Testis (tissue), 3 donors: ENCODE measurements around the gene CMTR1. TPM values are rescaled to one million over a fixed set of nuclear protein-coding genes. Genes with fewer than 3 reads are reported as not detected.
A peak's percentile ranks its signal among the peaks of the same experiment; 100 is the strongest.

ENCODE experiments used
- DNase-seq: peaks from one replicate; pipeline ENCODE4 v3.0.0-alpha.2; 2019
- H3K27ac ChIP-seq, 2 donors: fragments of 200-600 bp; sonication (generic); one replicate each; pipeline ENCODE4 v1.5.1; 2019
- H3K27me3 ChIP-seq: fragments of 200-600 bp; sonication (generic); one replicate; pipeline ENCODE4 v1.5.1; 2019
- H3K36me3 ChIP-seq: fragments of 200-600 bp; sonication (generic); one replicate; pipeline ENCODE4 v1.5.1; 2017; ENCODE audit warnings: low read depth; ENCODE audit errors: missing control alignments
- H3K4me1 ChIP-seq: fragments of 200-600 bp; sonication (generic); one replicate; pipeline ENCODE4 v1.5.1; 2019
- H3K4me3 ChIP-seq, 2 donors: fragments of 200-600 bp; sonication (generic); one replicate each; pipeline ENCODE4 v1.5.1; 2017 to 2019
- H3K9me3 ChIP-seq: fragments of 200-600 bp; sonication (generic); one replicate; pipeline ENCODE4 v1.5.1; 2017
- CTCF ChIP-seq, 3 experiments: fragments of 450-650 bp in 2 of 3; fragments of 200-600 bp in 1 of 3; sonication (generic) in 1 of 3; IDR thresholded peaks; one replicate each; pipeline ENCODE4 v1.5.1; 2016 to 2019; ENCODE audit warnings: antibody characterized with exemption in 3 of 3, mild to moderate bottlenecking in 2 of 3, moderate library complexity in 1 of 3
- POLR2A ChIP-seq: fragments of 450-650 bp; IDR thresholded peaks from one replicate; pipeline ENCODE4 v1.6.1; 2017; ENCODE audit warnings: antibody characterized with exemption, mild to moderate bottlenecking, moderate library complexity
- WGBS, 2 donors: methylation state at CpG; one replicate each; pipeline ENCODE4 v1.1.5; 2018; 5-methylcytosine and 5-hydroxymethylcytosine counted together
- intact Hi-C: fragments of 100-400 bp; cut with DNase I; formaldehyde crosslinking; loops from one replicate; pipeline ENCODE4 v1.15.1; 2023; ENCODE audit warnings: low total_unique reads
- polyA plus RNA-seq: library from polyadenylated mRNA; stranded (reverse); fragments of 350-450 nt; fragmentation: Illumina TruSeq; extraction: RNeasy Lipid Tissue Mini Kit (QIAGEN cat#74804); gene quantifications from one replicate; pipeline ENCODE4 v1.2.3, GENCODE V29; 2014; ENCODE audit warnings: low read depth, low replicate concordance; ENCODE audit not compliant: insufficient read depth
- total RNA-seq, 2 donors: library from RNA; depleted of rRNA; stranded (reverse); fragments of >200 nt; gene quantifications; one replicate each; pipeline ENCODE4 v1.2.3, GENCODE V29; 2016

CMTR1 gene
- total and polyA plus RNA-seq, 3 donors from 2014 or later: 123 to 234 (median 231) TPM

GRCh38 chr6:37493661-37493995 is 60.6 kb downstream of the CMTR1 start:
- Histone ChIP-seq H3K27ac (no peak overlapping the region), H3K27me3 (no peaks in the 10 kb centered on the region), H3K4me3 (no peak overlapping the region), H3K36me3 (no peaks in the 10 kb centered on the region), H3K9me3 (no peaks in the 10 kb centered on the region), H3K4me1 (peaks cover 23% of the 10 kb centered on the region)
- WGBS, 2 donors: 78 to 87% methylated on average over 5 to 9 of the region's 9 CpGs
- intact Hi-C loops: no loop called here
- DNase-seq: no peak
- TF ChIP-seq POLR2A: no peak
- TF ChIP-seq CTCF (IDR thresholded peaks at IDR 0.05): no peak

GRCh38 chr6:37495244-37495934 is 62.4 kb downstream of the CMTR1 start:
- no peak for DNase-seq
- WGBS, 2 donors: 87 to 89% methylated on average over 4 of the region's 4 CpGs
- Histone ChIP-seq H3K27ac (no peak overlapping the region), H3K36me3 (no peaks in the 10 kb centered on the region), H3K4me3 (no peak overlapping the region), H3K4me1 (peaks cover 19% of the 10 kb centered on the region), H3K27me3 (no peaks in the 10 kb centered on the region), H3K9me3 (no peaks in the 10 kb centered on the region)
- no peak for TF ChIP-seq CTCF (IDR thresholded peaks at IDR 0.05)
- no peak for TF ChIP-seq POLR2A
- intact Hi-C loops: no loop called here

- no peak overlapping the region for H3K27ac ChIP-seq
- no peaks in the 10 kb centered on the region for H3K36me3 ChIP-seq
- H3K27me3 ChIP-seq: no peaks in the 10 kb centered on the region
- no peak for TF ChIP-seq POLR2A
- no peak for TF ChIP-seq CTCF (IDR thresholded peaks at IDR 0.05)
- no peak for DNase-seq
- H3K4me1 ChIP-seq: peaks cover 10% of the 10 kb centered on the region
- WGBS, 2 donors: 88 to 89% methylated on average over 13 of the region's 13 CpGs
- intact Hi-C loops: no loop called here
- no peak overlapping the region for H3K4me3 ChIP-seq
- no peaks in the 10 kb centered on the region for H3K9me3 ChIP-seq
These were observed 64.2 kb downstream of the CMTR1 start for GRCh38 chr6:37496951-37497885.

GRCh38 chr6:37499433-37500293 is 66.6 kb downstream of the CMTR1 start, which contains the start of gene CCDC167:
TSS of gene CCDC167 (minus strand) at chr6:37499893. CDS start at chr6:37499863, 30 bp downstream.
- H3K4me3 ChIP-seq: peak within 1 kb of the TSS; percentile 58 to 75
- no peaks in the 10 kb centered on the region for H3K27me3 ChIP-seq
- DNase-seq: peak; percentile 97
- TF ChIP-seq CTCF (IDR thresholded peaks at IDR 0.05) (no peak), POLR2A (no peak)
- no peaks in the 10 kb centered on the region for H3K36me3 ChIP-seq
- peak within 1 kb of the TSS in 1 of 2 donors; percentile 62 for H3K27ac ChIP-seq
- peaks cover 4% of the 10 kb centered on the region for H3K4me1 ChIP-seq
- intact Hi-C loops: no loop called here
- no peaks in the 10 kb centered on the region for H3K9me3 ChIP-seq
- WGBS, 2 donors: 1% methylated on average over 35 to 38 of the region's 38 CpGs
